GM18873 (cell line): ENCODE data around the gene LYG2.
"Not testable (repeated sequence)": the region's sequence is repeated elsewhere in the genome, so short reads cannot be mapped to it uniquely, and the experiment has no call there.

Source experiments
- ATAC-seq: cut with Tn5 transposase; IDR thresholded peaks from one replicate; pipeline ENCODE4 v1.9.1; 2021; ENCODE audit warnings: mild to moderate bottlenecking, moderate library complexity, moderate number of reproducible peaks; ENCODE audit not compliant: unreplicated experiment, low FRiP score

Gene LYG2

DNA sequence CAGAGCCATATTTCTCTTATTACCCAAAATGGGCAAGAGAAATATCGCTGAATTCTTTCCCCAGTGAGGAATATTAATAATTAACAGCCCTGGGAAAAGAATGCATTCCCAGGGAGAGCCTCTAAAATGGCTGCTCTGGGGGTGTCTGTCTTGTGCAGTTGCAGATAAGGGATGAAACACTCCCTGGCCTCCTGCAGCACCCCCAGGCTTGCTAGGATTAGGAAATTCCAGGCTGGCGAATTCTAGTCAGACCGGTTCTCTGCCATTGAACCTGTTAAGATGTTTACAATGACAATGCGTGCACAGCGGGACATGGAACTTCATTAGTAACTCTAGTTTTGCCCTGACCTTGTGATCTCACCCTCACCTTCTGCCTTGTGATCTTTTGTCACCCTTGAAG is 50.0 kb downstream of the LYG2 start:
- ATAC-seq, result no peak

DNA sequence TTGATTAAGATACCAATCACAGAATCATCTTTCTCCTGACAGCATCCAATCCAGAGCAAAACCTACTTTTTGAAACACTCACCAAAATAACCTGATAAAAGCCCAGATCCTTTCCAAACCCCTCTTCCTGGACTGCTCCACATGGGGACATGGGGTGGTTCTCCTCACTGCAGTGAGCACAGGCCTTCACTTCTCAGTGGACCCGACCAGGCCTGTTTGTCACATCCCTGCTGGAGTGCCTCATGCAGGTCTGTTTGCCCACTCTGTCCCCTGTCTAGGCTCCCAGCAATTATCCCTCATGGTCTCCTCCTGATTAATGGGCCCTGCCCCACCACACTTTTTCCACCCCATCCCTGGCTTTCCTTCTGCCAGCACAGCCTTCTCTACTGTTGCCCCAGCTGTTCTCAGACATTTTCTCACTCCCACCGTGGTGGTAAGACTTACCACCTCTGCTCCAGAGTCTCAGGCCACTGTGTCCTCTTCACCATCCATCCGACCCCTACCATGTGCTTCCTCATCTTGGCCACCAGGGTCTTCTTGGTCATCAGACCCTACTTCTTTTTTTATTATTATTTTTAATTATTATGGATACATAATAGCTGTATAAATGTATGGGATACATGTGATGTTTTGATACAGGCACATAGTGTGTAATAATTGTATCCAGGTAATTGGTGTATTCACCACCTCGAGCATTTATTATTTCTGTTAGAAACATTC is 53.3 kb downstream of the LYG2 start:
- no peak for ATAC-seq

DNA sequence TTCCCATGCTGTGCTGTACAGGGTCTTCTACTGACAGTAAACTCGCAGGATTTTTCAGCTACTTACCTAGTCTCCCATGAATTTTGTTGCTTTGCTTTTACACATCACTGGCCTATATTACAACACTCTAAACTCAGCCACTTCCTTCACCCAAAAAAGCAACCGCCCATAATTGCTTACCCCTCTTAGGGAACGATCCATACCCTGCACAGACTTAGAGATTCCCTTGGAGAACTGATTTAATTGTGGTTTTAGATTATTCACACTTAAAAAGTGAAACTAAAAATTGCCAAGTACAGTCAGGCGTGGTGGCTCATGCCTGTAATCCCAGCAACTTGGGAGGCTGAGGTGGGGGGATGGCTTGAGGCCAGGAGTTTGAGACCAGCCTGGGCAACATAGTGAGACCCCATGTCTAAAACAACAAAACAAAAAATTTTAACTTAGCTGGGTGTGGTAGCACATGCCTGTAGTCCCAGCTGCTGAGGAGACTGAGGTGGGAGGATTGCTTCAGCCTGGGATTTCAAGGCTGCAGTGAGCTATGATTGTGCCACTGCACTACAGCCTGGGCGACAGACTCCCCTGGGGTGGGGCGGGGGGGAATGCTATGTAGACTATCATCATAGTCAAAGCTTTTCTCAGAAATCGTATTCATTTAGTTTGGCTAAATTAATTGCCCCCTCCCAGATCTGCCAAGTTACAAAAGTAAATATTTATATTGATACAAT is 55.2 kb downstream of the LYG2 start:
- ATAC-seq, result no peak

DNA sequence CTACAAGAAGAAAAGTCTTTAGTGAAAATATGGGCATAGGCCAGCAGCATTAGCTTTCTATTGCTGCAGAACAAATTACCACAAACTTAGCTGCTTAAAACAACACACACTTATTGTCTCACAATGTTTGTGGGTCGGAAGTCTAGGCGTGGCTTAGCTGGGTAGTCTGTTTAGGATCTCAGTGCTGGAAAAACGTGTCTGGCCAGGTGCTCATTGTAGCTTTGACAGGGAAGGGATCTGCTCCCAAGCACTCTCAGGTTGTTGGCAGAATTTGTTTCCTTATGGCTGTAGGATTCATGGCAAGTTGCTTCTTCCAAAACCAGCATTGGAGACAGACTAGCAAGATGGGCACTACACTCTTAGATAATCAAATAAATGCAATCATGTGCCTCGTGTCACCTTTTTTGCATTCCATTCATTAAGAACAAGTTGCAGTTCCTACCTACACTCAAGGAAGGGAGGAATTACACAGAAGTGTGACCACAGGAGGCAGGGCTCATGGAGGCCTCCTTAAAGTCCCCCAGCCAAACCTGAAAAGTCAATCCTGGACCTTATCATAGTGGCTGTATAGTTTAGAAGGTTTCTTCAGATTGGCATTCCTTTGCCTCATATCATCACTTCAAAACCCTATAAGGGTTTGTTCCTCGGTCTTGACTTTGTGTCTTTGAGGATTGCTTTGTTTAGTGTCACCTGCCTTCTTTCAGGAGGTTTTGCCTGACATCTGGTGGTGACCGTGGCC is 57.2 kb downstream of the LYG2 start:
- ATAC-seq, result no peak

DNA sequence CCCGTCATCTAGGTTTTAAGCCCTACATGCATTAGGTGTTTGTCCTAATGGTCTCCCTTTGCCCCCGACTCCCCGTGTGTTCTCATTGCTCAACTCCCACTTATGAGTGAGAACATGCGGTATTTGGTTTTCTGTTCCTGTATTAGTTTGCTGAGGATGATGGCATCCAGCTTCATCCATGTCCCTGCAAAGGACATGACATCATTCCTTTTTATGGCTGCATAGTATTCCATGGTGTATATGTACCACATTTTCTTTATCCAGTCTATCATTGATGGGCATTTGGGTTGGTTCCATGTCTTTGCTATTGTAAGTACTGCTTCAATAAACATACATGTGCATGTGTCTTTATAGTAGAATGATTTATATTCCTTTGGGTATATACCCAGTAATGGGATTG is 63.1 kb downstream of the LYG2 start:
- ATAC-seq, result not testable (repeated sequence)
